Left lobe of liver (tissue), 2 donors: ENCODE data around the gene IKZF4. TPM values are rescaled to one million over a fixed set of nuclear protein-coding genes. Genes with fewer than 3 reads are reported as not detected.
"Not testable (repeated sequence)": the region's sequence is repeated elsewhere in the genome, so short reads cannot be mapped to it uniquely, and the experiment has no call there.

Source experiments
- ATAC-seq: fragments of 200-7000 bp; cut with Tn5 transposase; one replicate; pipeline ENCODE4 v1.9.1; 2020; ENCODE audit warnings: mild to moderate bottlenecking, moderate library complexity
- DNase-seq: peaks from one replicate; pipeline ENCODE4 v3.0.0-alpha.2; 2020; ENCODE audit warnings: low spot score
- total RNA-seq: library from RNA; stranded (reverse); gene quantifications from one replicate; pipeline ENCODE4 v1.2.1, GENCODE V29; 2021
- donor health status: DM: no; HTN: no; CAD: no; lungs with moderate emphysema.
- donor health status: DM: no; HTN: yes; CAD: no.

IKZF4 gene
- total RNA-seq, 1 donor from 2014 or later = 2.3 TPM

GRCh38 chr12:55997535-55997859 lies 23.3 kb upstream of the IKZF4 start:
- ATAC-seq (peak; percentile 49), DNase-seq (no peak)

GRCh38 chr12:55999522-55999921 lies 21.3 kb upstream of the IKZF4 start:
- not testable (repeated sequence) for ATAC-seq, DNase-seq

GRCh38 chr12:55999999-56000540 lies 20.8 kb upstream of the IKZF4 start:
- not testable (repeated sequence) for ATAC-seq, DNase-seq

- DNase-seq (no peak), ATAC-seq (peak; percentile 29)
Measured at GRCh38 chr12:56001487-56002100, 19.2 kb upstream of the IKZF4 start.

- not testable (repeated sequence) for DNase-seq, ATAC-seq
Measured at GRCh38 chr12:56003376-56003775, 17.5 kb upstream of the IKZF4 start.

GRCh38 chr12:56004211-56004610 lies 16.6 kb upstream of the IKZF4 start:
- ATAC-seq = no peak
- no peak for DNase-seq

- peak; percentile 85 for ATAC-seq
Measured at GRCh38 chr12:56007564-56008559, 13.0 kb upstream of the IKZF4 start.

GRCh38 chr12:56010111-56010570 lies 10.7 kb upstream of the IKZF4 start:
- DNase-seq = no peak
- ATAC-seq = no peak

More at GRCh38 chr12:56007564-56008559, 13.0 kb upstream of the IKZF4 start:
- peak; percentile 66 for DNase-seq

GRCh38 chr12:56011509-56012090 lies 9.2 kb upstream of the IKZF4 start:
- DNase-seq = no peak
- no peak for ATAC-seq

GRCh38 chr12:56013482-56013881 lies 7.4 kb upstream of the IKZF4 start:
- DNase-seq (no peak), ATAC-seq (peak; percentile 78)

- DNase-seq (no peak), ATAC-seq (no peak)
Measured at GRCh38 chr12:56014205-56014604, 6.6 kb upstream of the IKZF4 start.

GRCh38 chr12:56017181-56017580 lies 3.7 kb upstream of the IKZF4 start:
- DNase-seq = no peak
- no peak for ATAC-seq

- ATAC-seq (no peak), DNase-seq (no peak)
Measured at GRCh38 chr12:56018356-56018755, 2.5 kb upstream of the IKZF4 start.

- ATAC-seq (no peak), DNase-seq (no peak)
Measured at GRCh38 chr12:56021889-56022497, 1.1 kb downstream of the IKZF4 start.

- ATAC-seq (no peak), DNase-seq (no peak)
Measured at GRCh38 chr12:56028511-56029165, 7.8 kb downstream of the IKZF4 start.

- ATAC-seq = peak; percentile 67
Measured at GRCh38 chr12:56029166-56029519, 8.3 kb downstream of the IKZF4 start.

GRCh38 chr12:56029666-56030293 lies 8.9 kb downstream of the IKZF4 start:
- no peak for DNase-seq
- peak; percentile 94 for ATAC-seq

More at GRCh38 chr12:56029166-56029519, 8.3 kb downstream of the IKZF4 start:
- DNase-seq = no peak

- no peak for ATAC-seq
- no peak for DNase-seq
Measured at GRCh38 chr12:56031987-56032386, 11.1 kb downstream of the IKZF4 start.

- DNase-seq (no peak), ATAC-seq (no peak)
Measured at GRCh38 chr12:56034586-56035332, 13.9 kb downstream of the IKZF4 start.
